AG09319 (cell line): ENCODE data around the gene FGF4.
"Not testable (repeated sequence)": the region's sequence is repeated elsewhere in the genome, so short reads cannot be mapped to it uniquely, and the experiment has no call there.

Experiments
- DNase-seq: peaks from one replicate; pipeline ENCODE4 v3.0.0-alpha.2; 2010; ENCODE audit warnings: low read depth; ENCODE audit errors: extremely low read depth
- CTCF ChIP-seq: IDR thresholded peaks from 2 replicates; pipeline ENCODE4 v1.5.1; 2011; ENCODE audit warnings: low read depth, mild to moderate bottlenecking, inconsistent platforms, low read length, moderate library complexity

The FGF4 gene

DNA sequence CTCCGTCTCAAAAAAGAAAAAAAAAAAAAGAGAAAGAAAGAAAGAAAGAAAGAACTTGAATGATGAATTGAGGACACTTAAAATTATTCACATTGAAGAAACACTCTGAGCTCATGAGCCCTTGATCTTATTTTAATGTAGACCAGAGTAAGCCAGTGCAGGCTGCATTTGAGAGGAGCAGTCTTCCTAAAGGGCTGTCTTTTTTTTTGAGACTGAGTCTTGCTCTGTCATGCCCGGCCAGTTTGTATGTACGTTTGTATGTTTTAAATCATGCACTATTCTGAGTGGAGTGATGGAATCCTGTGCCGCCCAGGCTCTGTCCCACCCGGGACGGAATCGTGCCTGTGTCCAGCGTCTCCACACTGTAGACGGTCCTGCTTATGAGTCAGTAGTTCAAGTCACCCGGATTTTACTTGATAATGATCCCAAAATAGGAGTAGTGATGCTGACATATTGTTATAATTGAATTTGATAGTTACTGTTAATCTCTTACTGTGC, 9.6 kb downstream of the FGF4 start:
- no peak for DNase-seq
- TF ChIP-seq CTCF, result no peak

- DNase-seq, result not testable (repeated sequence)
Measured at GRCh38 chr11:69764918-69765317, 10.2 kb downstream of the FGF4 start.

- TF ChIP-seq CTCF, result no peak
- no peak for DNase-seq
Measured at GRCh38 chr11:69760319-69760718, 14.8 kb downstream of the FGF4 start.

GRCh38 chr11:69752890-69753289, 22.3 kb downstream of the FGF4 start:
- DNase-seq, result no peak
- no peak for TF ChIP-seq CTCF

- no peak for DNase-seq
- no peak for TF ChIP-seq CTCF
Measured at GRCh38 chr11:69750875-69751597, 24.1 kb downstream of the FGF4 start.

GRCh38 chr11:69750108-69750850, 24.9 kb downstream of the FGF4 start:
- TF ChIP-seq CTCF, result no peak
- DNase-seq, result no peak

- DNase-seq, result no peak
- no peak for TF ChIP-seq CTCF
Measured at GRCh38 chr11:69748637-69749036, 26.5 kb downstream of the FGF4 start.
